GM21529 (cell line): ENCODE results near the gene XXYLT1.

ENCODE experiments used
- ATAC-seq: cut with Tn5 transposase; IDR thresholded peaks from one replicate; pipeline ENCODE4 v1.9.1; 2021; ENCODE audit not compliant: unreplicated experiment

Gene XXYLT1

GRCh38 chr3:195251336-195252065 is 19.5 kb downstream of the XXYLT1 start:
- ATAC-seq: no peak

- no peak for ATAC-seq
Measured at GRCh38 chr3:195250473-195251251, 20.3 kb downstream of the XXYLT1 start.

DNA sequence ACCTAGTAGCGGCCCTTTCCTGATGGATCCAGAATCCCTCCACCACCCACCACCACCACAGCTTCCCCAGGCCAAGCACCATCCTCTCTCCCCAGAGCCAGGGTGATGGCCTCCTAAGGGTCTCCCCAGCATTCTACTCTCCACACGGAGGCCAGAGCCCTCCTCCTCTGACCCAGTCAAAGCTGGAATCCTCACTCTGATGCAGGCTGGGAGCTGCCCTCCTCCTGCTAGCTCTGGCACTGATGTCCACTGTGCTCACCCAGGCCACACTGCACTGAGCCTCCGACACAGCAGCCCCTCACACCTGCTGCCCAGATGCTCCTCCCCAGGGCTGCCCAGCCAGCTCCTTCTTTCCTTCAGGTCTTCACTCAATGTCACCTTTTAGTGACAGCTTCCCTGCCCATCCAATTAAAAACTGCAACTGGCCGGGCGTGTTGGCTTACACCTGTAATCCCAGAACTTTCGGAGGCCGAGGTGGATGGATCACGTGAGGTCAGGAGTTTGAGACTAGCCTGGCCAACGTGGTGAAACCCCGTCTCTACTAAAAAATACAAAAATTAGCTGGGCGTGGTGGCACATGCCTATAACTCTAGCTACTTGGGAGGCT is 21.0 kb downstream of the XXYLT1 start:
- no peak for ATAC-seq

DNA sequence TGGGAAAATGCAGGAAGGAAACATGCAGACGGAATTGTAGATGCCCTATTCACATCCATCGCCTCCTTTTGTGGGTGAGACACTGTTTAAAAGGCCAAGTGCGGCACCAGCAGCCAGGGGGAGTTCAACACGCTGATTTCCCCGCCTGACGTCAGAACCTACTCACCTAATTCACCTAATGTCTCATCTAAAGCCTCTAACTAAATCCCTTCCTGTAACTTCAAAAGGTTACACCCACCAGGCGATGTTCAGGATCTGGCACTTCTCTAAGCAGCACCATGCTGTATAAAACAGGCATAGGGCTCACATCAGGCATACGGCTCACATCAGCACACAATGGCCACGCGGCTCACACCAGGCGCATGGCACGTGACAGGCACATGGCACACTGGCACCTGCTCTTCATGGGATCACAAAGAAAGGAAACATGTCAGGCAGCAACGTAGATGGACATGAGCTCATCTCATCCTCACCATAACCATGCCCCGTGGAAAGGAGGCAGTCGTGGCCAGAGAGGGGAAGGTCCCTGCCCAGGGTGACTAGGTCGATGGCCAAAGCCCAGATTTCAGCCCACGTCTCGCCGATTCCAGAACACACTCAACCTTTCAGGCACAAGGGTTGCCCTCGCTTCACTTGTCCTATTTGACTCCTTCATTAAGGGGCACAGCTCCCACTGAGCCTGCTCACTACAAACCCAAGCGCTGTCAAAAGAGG is 21.7 kb downstream of the XXYLT1 start:
- ATAC-seq: no peak

DNA sequence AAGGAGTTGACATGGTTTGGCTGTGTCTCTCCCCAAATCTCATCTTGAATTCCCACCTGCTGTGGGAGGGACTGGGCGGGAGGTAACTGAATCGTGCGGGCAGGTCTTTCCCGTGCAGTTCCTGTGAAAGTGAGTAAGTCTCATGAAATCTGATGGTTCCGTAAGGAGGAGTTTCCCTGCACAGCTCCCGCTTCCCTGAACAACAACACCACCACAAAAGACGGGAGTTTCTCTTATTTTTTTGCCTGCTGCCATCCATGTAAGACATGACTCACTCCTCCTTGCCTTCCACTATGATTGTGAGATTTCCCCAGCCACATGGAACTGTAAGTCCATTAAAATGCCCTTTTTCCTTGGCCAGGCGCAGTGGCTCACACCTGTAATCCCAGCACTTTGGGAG is 22.7 kb downstream of the XXYLT1 start:
- no peak for ATAC-seq

GRCh38 chr3:195247863-195248189 is 23.1 kb downstream of the XXYLT1 start:
- ATAC-seq: no peak

- no peak for ATAC-seq
Measured at GRCh38 chr3:195247086-195247862, 23.7 kb downstream of the XXYLT1 start.

GRCh38 chr3:195246581-195246995 is 24.4 kb downstream of the XXYLT1 start:
- ATAC-seq: no peak

GRCh38 chr3:195245531-195245951 is 25.4 kb downstream of the XXYLT1 start:
- ATAC-seq: no peak

DNA sequence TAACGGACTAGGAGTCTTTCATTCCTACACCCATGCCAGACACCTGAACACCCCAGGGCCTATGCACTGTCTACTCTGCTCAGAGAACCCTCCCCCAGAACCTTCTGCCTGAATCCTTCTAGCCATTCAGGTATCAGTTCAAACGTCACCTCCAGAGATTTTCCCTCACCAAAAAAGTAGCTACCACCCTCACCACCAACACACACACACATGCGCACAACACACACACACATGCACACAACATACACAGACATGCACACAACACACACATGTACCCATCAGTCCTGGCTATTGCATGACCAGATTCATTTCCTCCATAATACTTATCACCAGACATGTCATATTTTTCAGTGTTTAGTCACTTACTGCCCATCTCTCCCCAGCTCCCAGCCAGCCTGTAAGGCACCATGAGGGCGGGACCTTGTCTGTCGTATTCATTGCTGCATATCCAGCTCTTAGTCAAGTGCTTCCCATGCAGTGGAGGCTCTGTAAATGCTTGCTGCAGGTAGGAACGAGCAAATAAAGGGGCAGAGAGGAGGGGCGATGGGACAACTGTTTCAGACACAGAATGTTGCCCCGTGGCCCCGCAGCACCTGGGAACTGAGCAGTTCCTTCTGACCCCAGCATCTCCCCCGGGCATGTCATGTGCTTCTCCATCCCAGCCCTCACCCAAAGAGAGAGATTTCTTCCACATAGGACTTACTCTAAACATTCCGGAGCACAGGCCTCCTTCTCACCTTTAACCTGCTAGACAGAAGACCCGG is 29.2 kb downstream of the XXYLT1 start:
- no peak for ATAC-seq

DNA sequence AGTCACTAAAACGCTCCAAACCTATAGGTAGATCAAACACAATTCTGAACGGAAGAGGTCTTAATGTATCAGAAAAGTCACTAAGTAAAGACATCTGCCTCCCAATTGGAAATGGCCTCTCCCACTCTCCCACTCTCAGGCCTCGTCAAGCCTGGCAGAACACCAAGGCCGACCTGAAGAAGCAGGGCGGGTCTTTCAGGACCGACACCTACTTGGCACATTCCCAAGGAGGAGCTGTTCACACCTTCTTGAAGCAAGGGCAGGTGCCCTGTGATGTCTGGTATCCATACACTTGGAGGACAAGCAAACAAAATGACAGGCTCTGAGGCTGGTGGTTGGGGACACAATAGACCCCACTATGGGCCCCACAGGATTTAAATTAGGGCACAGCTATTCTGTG is 30.0 kb downstream of the XXYLT1 start:
- no peak for ATAC-seq

GRCh38 chr3:195240171-195240701 is 30.7 kb downstream of the XXYLT1 start:
- no peak for ATAC-seq

GRCh38 chr3:195239121-195239520 is 31.8 kb downstream of the XXYLT1 start:
- no peak for ATAC-seq

DNA sequence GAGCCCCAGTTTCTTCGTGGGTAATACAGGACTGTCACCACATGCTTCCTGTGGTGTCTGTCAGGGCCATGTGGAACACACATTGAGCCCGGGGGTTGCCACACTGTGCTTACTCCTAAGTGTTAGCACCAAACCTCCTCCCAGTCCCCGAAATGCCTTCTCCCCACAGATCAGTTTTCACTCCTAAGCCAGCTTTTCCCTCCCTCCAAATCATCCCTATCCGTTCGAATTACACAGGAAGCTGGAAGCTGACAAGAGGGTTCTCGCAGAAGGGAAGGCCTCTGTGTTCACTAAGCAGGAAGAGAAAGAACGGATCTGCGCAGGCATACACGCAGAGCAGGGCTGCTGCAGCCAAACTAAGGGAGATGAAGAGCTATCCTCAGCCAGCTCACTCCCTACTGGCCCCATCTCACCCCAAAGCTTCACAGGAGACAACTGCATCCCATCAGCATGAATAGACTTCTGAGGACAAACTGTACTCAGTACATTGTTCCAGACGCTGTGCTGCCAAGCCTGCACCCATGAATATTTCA is 32.3 kb downstream of the XXYLT1 start:
- no peak for ATAC-seq

GRCh38 chr3:195238081-195238571 is 32.8 kb downstream of the XXYLT1 start:
- ATAC-seq: no peak

GRCh38 chr3:195236801-195237570 is 34.0 kb downstream of the XXYLT1 start:
- ATAC-seq: no peak

GRCh38 chr3:195236076-195236798 is 34.7 kb downstream of the XXYLT1 start:
- no peak for ATAC-seq

- ATAC-seq: no peak
Measured at GRCh38 chr3:195230244-195230643, 40.7 kb downstream of the XXYLT1 start.
